ENCODE data around the gene KCTD16. TPM values are rescaled to one million over a fixed set of nuclear protein-coding genes. Genes with fewer than 3 reads are reported as not detected.

KCTD16 gene
- total RNA-seq, 2 experiments from 2014 or later = 0.19 to 0.32 TPM

GRCh38 chr5:144187699-144188294 lies 17.1 kb downstream of the KCTD16 start:
- H3K4me1 ChIP-seq (ENCODE audit: insufficient read depth, low read length, poor library complexity, severe bottlenecking) = peaks cover 31% of the 10 kb centered on the region
- H3K9me3 ChIP-seq (ENCODE audit: low read length) = peaks cover 4% of the 10 kb centered on the region; the same call in 1 of the 2 replicates
- no TSS peak for BruUV-seq (replicated peaks)
- ChIA-PET POLR2A (interaction anchor here (0.6 to 4.6 kb wide), 6 partner anchors 11 to 49 kb away, joined by 3 to 58 read pairs (median 4); partner anchors contain the start of genes KCTD16 and YIPF5), CTCF (ENCODE audit: unreplicated experiment) (interaction anchor here (1.5 kb wide), 1 partner anchor 17 kb away, joined by 6 read pairs; the partner anchor contains the start of gene KCTD16)
- peak overlapping the region; percentile 61 for H3K27ac ChIP-seq (ENCODE audit: low read depth, low read length, poor library complexity, severe bottlenecking)
- peak; percentile 89 for DNase-seq (ENCODE audit: low spot score)
- no peaks in the 10 kb centered on the region for H3K36me3 ChIP-seq (ENCODE audit: insufficient read depth, low read length)
- no peaks in the 10 kb centered on the region for H3K9me2 ChIP-seq (ENCODE audit: insufficient read depth, low read length)
- H4K20me1 ChIP-seq (ENCODE audit: insufficient read depth, low read length) = no peaks in the 10 kb centered on the region
- peak overlapping the region; percentile 87 for H2AFZ ChIP-seq (ENCODE audit: low read length)
- no peaks in the 10 kb centered on the region for H3K79me2 ChIP-seq (ENCODE audit: insufficient read depth, low read depth, low read length)
- H3K4me3 ChIP-seq (ENCODE audit: low read depth, low read length, poor library complexity, severe bottlenecking) = peak overlapping the region; percentile 38
- TF ChIP-seq EZH2phosphoT487 (IDR thresholded peaks at IDR 0.05; ENCODE audit: borderline replicate concordance, low read depth, low read length) = no peak
- TF ChIP-seq, protein P1, sequence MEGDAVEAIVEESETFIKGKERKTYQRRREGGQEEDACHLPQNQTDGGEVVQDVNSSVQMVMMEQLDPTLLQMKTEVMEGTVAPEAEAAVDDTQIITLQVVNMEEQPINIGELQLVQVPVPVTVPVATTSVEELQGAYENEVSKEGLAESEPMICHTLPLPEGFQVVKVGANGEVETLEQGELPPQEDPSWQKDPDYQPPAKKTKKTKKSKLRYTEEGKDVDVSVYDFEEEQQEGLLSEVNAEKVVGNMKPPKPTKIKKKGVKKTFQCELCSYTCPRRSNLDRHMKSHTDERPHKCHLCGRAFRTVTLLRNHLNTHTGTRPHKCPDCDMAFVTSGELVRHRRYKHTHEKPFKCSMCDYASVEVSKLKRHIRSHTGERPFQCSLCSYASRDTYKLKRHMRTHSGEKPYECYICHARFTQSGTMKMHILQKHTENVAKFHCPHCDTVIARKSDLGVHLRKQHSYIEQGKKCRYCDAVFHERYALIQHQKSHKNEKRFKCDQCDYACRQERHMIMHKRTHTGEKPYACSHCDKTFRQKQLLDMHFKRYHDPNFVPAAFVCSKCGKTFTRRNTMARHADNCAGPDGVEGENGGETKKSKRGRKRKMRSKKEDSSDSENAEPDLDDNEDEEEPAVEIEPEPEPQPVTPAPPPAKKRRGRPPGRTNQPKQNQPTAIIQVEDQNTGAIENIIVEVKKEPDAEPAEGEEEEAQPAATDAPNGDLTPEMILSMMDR (conservative IDR thresholded peaks at IDR 0.05; ENCODE audit: low read length) = no peak
- peak overlapping the region; percentile 59 for H3K4me2 ChIP-seq (ENCODE audit: low read length)
- intact Hi-C loops (cut with micrococcal nuclease; ENCODE audit: unreplicated experiment) = loop anchor here (10.0 kb wide), 2 partner anchors 1183 to 1263 kb away; no protein-coding TSS in a partner anchor

- peaks cover 4% of the 10 kb centered on the region; the same call in 1 of the 2 replicates for H3K9me3 ChIP-seq (ENCODE audit: low read length)
- no peaks in the 10 kb centered on the region for H3K36me3 ChIP-seq (ENCODE audit: insufficient read depth, low read length)
- BruUV-seq (replicated peaks) = no TSS peak
- H3K4me2 ChIP-seq (ENCODE audit: low read length) = no peak overlapping the region
- CTCF ChIA-PET (ENCODE audit: unreplicated experiment) = no interaction called here
- peak overlapping the region; percentile 44; the same call in 1 of the 2 replicates for H2AFZ ChIP-seq (ENCODE audit: low read length)
- no peaks in the 10 kb centered on the region for H3K79me2 ChIP-seq (ENCODE audit: insufficient read depth, low read depth, low read length)
- H4K20me1 ChIP-seq (ENCODE audit: insufficient read depth, low read length) = no peaks in the 10 kb centered on the region
- H3K4me1 ChIP-seq (ENCODE audit: insufficient read depth, low read length, poor library complexity, severe bottlenecking) = peaks cover 31% of the 10 kb centered on the region
- no peak for DNase-seq (ENCODE audit: low spot score)
- POLR2A ChIA-PET = interaction anchor here (0.9 to 4.3 kb wide), 2 partner anchors 20 to 32 kb away, joined by 3 to 26 read pairs; partner anchors contain the start of genes KCTD16 and YIPF5
- H3K4me3 ChIP-seq (ENCODE audit: low read depth, low read length, poor library complexity, severe bottlenecking) = no peak overlapping the region
- intact Hi-C loops (cut with micrococcal nuclease; ENCODE audit: unreplicated experiment) = loop anchor here (10.0 kb wide), 2 partner anchors 1185 to 1265 kb away; no protein-coding TSS in a partner anchor
- no peak overlapping the region for H3K27ac ChIP-seq (ENCODE audit: low read depth, low read length, poor library complexity, severe bottlenecking)
- no peak for TF ChIP-seq EZH2phosphoT487 (IDR thresholded peaks at IDR 0.05; ENCODE audit: borderline replicate concordance, low read depth, low read length)
- TF ChIP-seq, protein P1 (conservative IDR thresholded peaks at IDR 0.05; ENCODE audit: low read length) = no peak
- no peaks in the 10 kb centered on the region for H3K9me2 ChIP-seq (ENCODE audit: insufficient read depth, low read length)
Observed at GRCh38 chr5:144189800-144190429, 19.2 kb downstream of the KCTD16 start.

Measured in OCI-LY7 (cell line).